GM23248 (cell line): ENCODE results near the gene PTBP1. TPM values are rescaled to one million over a fixed set of nuclear protein-coding genes. Genes with fewer than 3 reads are reported as not detected.

Experiments used
- DNase-seq: peaks from one replicate; pipeline ENCODE4 v3.0.0-alpha.2; 2015
- H2AFZ ChIP-seq: fragments of 200-600 bp; sonication (generic); 2 replicates; pipeline ENCODE4 v1.6.1; 2016; ENCODE audit warnings: antibody characterized with exemption
- H3F3A ChIP-seq: fragments of 200-600 bp; sonication (generic); 2 replicates; pipeline ENCODE4 v1.6.1; 2016; ENCODE audit warnings: mild to moderate bottlenecking, antibody characterized with exemption, mixed run types; ENCODE audit not compliant: insufficient read depth
- H3K27ac ChIP-seq: fragments of 200-600 bp; sonication (generic); 2 replicates; pipeline ENCODE4 v1.5.1; 2016; ENCODE audit warnings: mild to moderate bottlenecking
- H3K27me3 ChIP-seq: fragments of 200-600 bp; sonication (generic); replicated peaks from 2 replicates; pipeline ENCODE4 v1.6.1; 2016; ENCODE audit warnings: mild to moderate bottlenecking; ENCODE audit not compliant: insufficient read depth
- H3K36me3 ChIP-seq: fragments of 200-600 bp; sonication (generic); 2 replicates; pipeline ENCODE4 v1.6.1; 2016; ENCODE audit warnings: low read depth, mild to moderate bottlenecking
- H3K4me1 ChIP-seq: fragments of 200-600 bp; sonication (generic); 2 replicates; pipeline ENCODE4 v1.6.1; 2016; ENCODE audit warnings: mild to moderate bottlenecking; ENCODE audit not compliant: insufficient read depth
- H3K4me2 ChIP-seq: fragments of 200-600 bp; sonication (generic); one replicate; pipeline ENCODE4 v1.6.1; 2016; ENCODE audit warnings: mild to moderate bottlenecking; ENCODE audit not compliant: unreplicated experiment
- H3K4me3 ChIP-seq: fragments of 200-600 bp; sonication (generic); 2 replicates; pipeline ENCODE4 v1.5.1; 2016; ENCODE audit warnings: mild to moderate bottlenecking
- H3K79me2 ChIP-seq: fragments of 200-600 bp; sonication (generic); 2 replicates; pipeline ENCODE4 v1.6.1; 2016; ENCODE audit warnings: mild to moderate bottlenecking; ENCODE audit not compliant: insufficient read depth
- H3K9ac ChIP-seq: fragments of 200-600 bp; sonication (generic); 2 replicates; pipeline ENCODE4 v1.6.1; 2016; ENCODE audit warnings: mild to moderate bottlenecking
- H3K9me2 ChIP-seq: fragments of 200-600 bp; sonication (generic); 2 replicates; pipeline ENCODE4 v1.6.1; 2016; ENCODE audit warnings: mixed run types, mild to moderate bottlenecking, moderate library complexity; ENCODE audit not compliant: insufficient read depth
- H3K9me3 ChIP-seq: fragments of 200-600 bp; sonication (generic); one replicate; pipeline ENCODE4 v1.6.1; 2017; ENCODE audit warnings: low read depth
- H4K20me1 ChIP-seq: fragments of 200-600 bp; sonication (generic); 2 replicates; pipeline ENCODE4 v1.6.0; 2016; ENCODE audit not compliant: insufficient read depth
- EZH2 ChIP-seq: fragments of 200-600 bp; sonication (generic); IDR thresholded peaks from 2 replicates; pipeline ENCODE4 v1.6.1; 2018; ENCODE audit warnings: antibody characterized with exemption, mild to moderate bottlenecking; ENCODE audit not compliant: insufficient read depth, poor library complexity, severe bottlenecking
- EZH2phosphoT487 ChIP-seq: fragments of 200-600 bp; sonication (generic); IDR thresholded peaks from 2 replicates; pipeline ENCODE4 v1.6.1; 2018; ENCODE audit warnings: antibody characterized with exemption, moderate library complexity, mild to moderate bottlenecking, low read depth; ENCODE audit not compliant: insufficient read depth
- WGBS, 2 experiments: methylation state at CpG; one replicate each; pipeline ENCODE4 v1.1.6; 2015 to 2017; ENCODE audit warnings: low lambda C conversion rate in 2 of 2, low coverage in 1 of 2; ENCODE audit errors: missing lambda C conversion rate in 2 of 2; 5-methylcytosine and 5-hydroxymethylcytosine counted together
- in situ Hi-C: fragments of 300-500 bp; cut with MboI; formaldehyde crosslinking; loops from 2 replicates; pipeline ENCODE4 v1.15.0; 2020
- polyA plus RNA-seq: library from polyadenylated mRNA; unstranded; fragments of >200 nt; fragmentation: Nextera tagmentation; extraction: Ambion mirVana; gene quantifications from 2 replicates; pipeline ENCODE4 v1.2.1, GENCODE V29; 2016
- total RNA-seq: library from RNA; depleted of rRNA; stranded (reverse); fragments of >200 nt; shearing (Covaris generic); gene quantifications from 2 replicates; pipeline ENCODE4 v1.2.3, GENCODE V29; 2014

PTBP1 gene
- total and polyA plus RNA-seq, 2 experiments from 2014 or later, result 160 to 175 TPM

- TF ChIP-seq EZH2phosphoT487, result no peak
- no peak for TF ChIP-seq EZH2
- in situ Hi-C loops, result no loop called here
- Histone ChIP-seq H3K9ac (no peak overlapping the region), H3K36me3 (peaks cover 45% of the 10 kb centered on the region), H3K79me2 (peaks cover 46% of the 10 kb centered on the region), H3K4me2 (no peak overlapping the region), H2AFZ (no peak overlapping the region), H3K27me3 (no peaks in the 10 kb centered on the region), H3K4me3 (no peak overlapping the region), H3F3A (peaks cover 18% of the 10 kb centered on the region), H3K9me2 (no peaks in the 10 kb centered on the region), H3K27ac (no peak overlapping the region), H3K9me3 (no peaks in the 10 kb centered on the region), H4K20me1 (peaks cover 3% of the 10 kb centered on the region; the same call in 1 of the 2 replicates), H3K4me1 (no peaks in the 10 kb centered on the region)
- WGBS, 2 experiments, result 96 to 97% methylated on average over 35 to 80 of the region's 80 CpGs
- no peak for DNase-seq
Observed at GRCh38 chr19:812049-812746, 14.9 kb downstream of the PTBP1 start.

DNA sequence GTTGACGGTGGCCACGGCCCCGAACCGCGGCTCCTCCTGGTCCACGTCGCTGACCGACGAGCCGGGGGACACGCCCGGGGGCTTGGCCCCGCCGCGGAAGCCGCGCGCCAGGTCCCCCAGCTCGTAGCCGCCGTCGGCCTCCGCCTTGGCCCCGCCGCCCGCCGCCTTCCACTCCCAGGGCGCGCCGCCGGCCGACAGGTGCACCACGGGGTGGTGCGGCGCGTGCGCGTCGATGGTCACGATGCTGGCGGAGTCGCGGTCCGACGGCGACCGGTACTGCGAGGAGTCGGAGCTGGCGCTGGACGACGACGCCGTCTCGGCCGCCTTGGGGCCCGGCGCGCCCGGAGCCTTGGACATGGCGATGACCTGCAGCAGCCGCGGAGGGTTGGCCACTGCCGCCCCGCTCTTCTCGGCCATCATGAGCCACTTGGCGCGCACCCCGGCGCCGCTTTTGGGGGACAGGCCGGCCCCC is 15.5 kb downstream of the PTBP1 start:
- 96 to 97% methylated on average over 44 to 72 of the region's 72 CpGs for WGBS, 2 experiments
- Histone ChIP-seq H3K9ac (no peak overlapping the region), H3K4me3 (no peak overlapping the region), H3K79me2 (peaks cover 40% of the 10 kb centered on the region), H3K36me3 (peaks cover 39% of the 10 kb centered on the region), H3K9me2 (no peaks in the 10 kb centered on the region), H2AFZ (no peak overlapping the region), H3F3A (peaks cover 12% of the 10 kb centered on the region), H3K4me1 (no peaks in the 10 kb centered on the region), H4K20me1 (peaks cover 3% of the 10 kb centered on the region; the same call in 1 of the 2 replicates), H3K27me3 (no peaks in the 10 kb centered on the region), H3K9me3 (no peaks in the 10 kb centered on the region), H3K4me2 (no peak overlapping the region), H3K27ac (no peak overlapping the region)
- in situ Hi-C loops, result no loop called here
- no peak for TF ChIP-seq EZH2
- no peak for TF ChIP-seq EZH2phosphoT487
- DNase-seq, result no peak

DNA sequence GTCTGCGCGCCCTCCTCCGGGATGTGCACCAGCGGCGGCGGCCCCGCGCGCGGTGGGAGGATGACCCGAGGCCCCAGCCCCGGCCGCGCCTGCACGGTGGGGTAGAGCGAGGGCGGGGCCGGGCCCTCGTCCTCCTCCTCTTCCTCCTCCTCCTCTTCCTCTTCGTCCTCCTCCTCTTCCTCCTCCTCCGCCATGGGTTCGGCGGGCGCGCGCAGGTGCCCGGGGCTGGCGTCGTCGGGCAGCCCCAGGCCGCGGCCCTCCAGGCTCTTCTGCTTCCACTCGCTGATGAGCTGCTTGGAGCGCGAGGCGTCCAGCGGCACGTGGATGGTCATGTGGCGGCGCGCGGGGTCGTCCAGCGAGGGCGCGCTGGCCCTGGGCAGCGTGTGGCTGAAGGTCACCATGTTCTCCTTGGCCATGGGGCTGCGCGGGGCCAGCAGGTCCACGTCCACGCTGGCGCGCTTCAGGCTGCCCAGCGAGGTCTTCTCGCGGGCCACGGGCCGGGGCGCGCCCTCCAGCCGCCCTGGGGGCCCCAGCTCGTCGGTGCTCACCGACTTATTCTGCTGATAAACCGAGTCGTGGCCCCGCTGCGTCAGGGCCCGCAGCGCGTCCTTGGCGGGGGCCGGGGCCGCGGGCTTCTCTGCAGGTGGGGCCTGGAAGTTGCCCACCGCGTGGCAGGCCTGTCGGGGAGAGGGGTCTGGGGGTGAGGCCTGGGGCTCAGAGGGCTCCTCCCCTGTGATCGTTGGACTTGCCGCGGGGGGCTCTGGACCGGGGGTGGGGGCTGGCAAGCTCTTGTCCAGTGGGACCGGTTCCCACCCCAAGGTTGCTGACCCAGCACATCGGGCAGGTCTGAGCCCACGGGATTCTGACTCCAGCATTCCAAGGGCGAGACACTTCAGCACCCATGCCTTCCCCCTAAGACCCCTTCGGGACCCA is 16.2 kb downstream of the PTBP1 start:
- Histone ChIP-seq H3K9me3 (no peaks in the 10 kb centered on the region), H3K4me3 (no peak overlapping the region), H3F3A (peaks cover 10% of the 10 kb centered on the region), H3K27me3 (no peaks in the 10 kb centered on the region), H3K27ac (no peak overlapping the region), H4K20me1 (peaks cover 3% of the 10 kb centered on the region; the same call in 1 of the 2 replicates), H3K79me2 (peaks cover 33% of the 10 kb centered on the region), H2AFZ (no peak overlapping the region), H3K9me2 (no peaks in the 10 kb centered on the region), H3K36me3 (peaks cover 35% of the 10 kb centered on the region), H3K4me2 (no peak overlapping the region), H3K4me1 (no peaks in the 10 kb centered on the region), H3K9ac (no peak overlapping the region)
- no peak for DNase-seq
- 91 to 97% methylated on average over 41 to 87 of the region's 87 CpGs for WGBS, 2 experiments
- in situ Hi-C loops, result no loop called here
- TF ChIP-seq EZH2phosphoT487 (no peak), EZH2 (no peak)
